ENCODE data around the gene TGIF1.
A peak's percentile ranks its signal among the peaks of the same experiment; 100 is the strongest.
"Not testable (repeated sequence)": the region's sequence is repeated elsewhere in the genome, so short reads cannot be mapped to it uniquely, and the experiment has no call there.

TGIF1 gene

DNA sequence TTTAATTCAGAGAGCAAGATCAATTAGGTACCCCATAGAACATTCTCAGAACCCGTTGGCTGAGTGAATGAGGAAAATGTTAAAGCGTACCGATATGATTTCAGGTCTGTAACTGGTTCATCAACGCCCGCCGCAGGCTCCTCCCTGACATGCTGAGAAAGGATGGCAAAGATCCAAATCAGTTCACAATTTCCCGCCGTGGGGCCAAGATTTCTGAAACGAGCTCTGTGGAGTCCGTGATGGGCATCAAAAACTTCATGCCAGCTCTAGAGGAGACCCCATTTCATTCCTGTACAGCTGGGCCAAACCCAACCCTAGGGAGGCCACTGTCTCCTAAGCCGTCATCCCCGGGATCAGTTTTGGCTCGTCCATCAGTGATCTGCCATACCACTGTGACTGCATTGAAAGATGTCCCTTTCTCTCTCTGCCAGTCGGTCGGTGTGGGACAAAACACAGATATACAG lies 7.3 kb downstream of the TGIF1 start:
- no peak for DNase-seq

GRCh38 chr18:3458378-3458777 lies 8.4 kb downstream of the TGIF1 start:
- peak; percentile 21 for DNase-seq

GRCh38 chr18:3458952-3459853 lies 9.2 kb downstream of the TGIF1 start:
- DNase-seq = no peak

GRCh38 chr18:3460823-3461398 lies 10.9 kb downstream of the TGIF1 start:
- DNase-seq = no peak

DNA sequence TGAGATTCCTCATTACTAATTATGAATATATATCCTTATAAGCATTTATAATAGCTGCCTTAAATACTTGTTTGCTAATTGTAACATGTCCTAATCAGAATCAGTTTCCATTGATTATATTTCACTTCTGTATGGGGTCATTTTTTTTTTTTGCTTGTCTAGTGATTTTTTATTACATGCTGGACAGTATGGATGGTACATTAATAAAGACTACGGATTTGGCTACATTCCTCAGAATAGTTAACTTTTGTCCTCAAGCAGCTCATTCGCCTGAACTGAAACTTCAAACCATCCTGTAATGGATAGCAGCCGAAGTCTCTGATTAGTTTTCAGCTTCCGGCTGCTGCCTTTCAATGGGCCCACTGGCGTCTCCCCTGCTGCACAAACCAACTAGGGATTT lies 11.7 kb downstream of the TGIF1 start:
- DNase-seq = no peak

DNA sequence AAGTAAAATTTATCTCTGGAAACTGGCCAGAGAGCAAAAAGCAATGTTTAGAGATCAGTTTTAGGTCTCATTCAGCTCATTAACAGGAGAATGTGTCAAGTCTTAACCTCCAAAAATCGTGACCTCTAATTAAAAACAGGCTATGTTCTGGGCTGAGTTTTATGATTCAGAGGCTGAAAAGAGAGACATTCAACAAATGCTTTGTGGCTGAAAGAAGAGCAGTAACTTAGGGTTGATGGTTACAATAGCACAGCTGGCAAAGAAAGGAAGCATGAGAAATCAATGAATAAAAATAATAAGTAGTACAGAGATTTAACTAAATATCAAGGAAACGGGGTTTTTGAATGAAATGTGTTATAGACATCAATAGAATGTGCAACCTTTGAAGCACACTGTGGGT lies 13.1 kb downstream of the TGIF1 start:
- DNase-seq = no peak

- DNase-seq = no peak
Observed at GRCh38 chr18:3466045-3466444, 16.1 kb downstream of the TGIF1 start.

- peak; percentile 48 for DNase-seq
Observed at GRCh38 chr18:3466872-3467271, 16.9 kb downstream of the TGIF1 start.

- no peak for DNase-seq
Observed at GRCh38 chr18:3468066-3468705, 18.2 kb downstream of the TGIF1 start.

GRCh38 chr18:3468833-3469232 lies 18.9 kb downstream of the TGIF1 start:
- DNase-seq = no peak

GRCh38 chr18:3471141-3471648 lies 21.2 kb downstream of the TGIF1 start:
- DNase-seq = no peak

GRCh38 chr18:3472121-3472520 lies 22.1 kb downstream of the TGIF1 start:
- DNase-seq = not testable (repeated sequence)

DNA sequence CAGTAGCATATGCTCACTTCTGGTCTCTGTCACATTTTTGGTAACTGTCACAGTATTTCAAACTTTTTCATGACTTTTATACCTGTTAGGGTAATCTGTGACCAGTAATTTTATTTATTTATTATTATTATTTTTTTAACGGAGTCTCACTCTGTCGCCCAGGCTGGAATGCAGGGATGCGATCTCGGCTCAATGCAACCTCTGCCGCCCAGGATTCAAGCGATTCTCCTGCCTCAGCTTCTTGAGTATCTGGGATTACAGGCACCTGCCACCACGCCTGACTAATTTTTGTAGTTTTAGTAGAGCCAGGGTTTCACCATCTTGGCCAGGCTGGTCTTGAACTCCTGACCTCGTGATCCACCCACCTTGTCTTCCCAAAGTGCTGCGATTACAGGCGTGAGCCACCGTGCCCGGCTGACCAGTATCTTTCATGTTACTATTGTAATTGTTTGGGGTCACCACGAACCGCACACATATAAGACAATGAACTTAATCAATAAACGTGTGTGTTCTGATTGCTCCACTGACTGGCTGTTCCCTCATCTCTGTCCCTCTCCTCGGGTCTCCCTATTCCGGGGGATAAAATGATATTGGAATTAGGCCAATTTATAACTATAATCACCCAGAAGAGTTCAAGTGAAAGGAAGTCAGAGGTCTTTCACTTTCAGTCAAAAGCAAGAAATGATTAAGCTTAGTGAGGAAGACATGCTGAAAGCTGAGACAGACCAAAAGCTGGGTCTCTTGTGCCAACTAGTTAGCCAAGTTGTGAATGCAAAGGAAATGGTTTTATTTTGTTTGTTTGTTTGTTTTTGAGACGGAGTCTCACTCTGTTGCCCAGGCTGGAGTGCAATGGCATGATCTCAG lies 22.9 kb downstream of the TGIF1 start:
- no peak for DNase-seq

DNA sequence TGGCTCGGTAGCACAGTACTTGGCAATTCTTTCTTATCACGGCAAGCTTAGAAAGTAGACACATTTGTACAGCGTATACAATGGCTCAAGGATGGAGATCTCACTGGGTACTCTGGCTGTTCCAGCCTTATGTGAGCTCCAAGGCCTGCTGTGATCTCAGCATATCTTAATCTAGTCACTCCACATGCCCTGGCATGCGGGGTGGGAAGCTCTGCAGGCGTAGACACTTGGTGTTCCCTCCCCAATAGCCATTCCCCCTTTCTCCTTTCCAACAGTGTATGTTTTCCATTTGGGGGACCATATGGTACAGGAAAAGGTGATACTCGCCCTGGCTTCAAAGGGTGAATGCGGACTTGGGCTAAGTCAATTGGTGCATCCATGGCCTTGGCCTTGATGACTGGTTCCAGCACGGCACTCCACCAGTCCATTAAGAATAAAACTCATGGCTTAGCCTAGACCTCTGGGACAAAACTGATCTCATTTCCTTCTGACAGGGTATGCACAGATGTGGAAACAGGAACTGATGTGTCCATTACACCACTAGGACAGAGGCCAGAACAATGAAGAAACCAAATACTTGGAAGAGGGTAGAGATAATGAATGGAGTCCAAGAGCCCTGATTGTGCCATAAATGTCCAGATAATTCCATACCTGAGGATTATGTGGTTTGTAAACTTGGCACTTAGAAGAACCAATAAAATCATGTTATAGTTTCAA lies 28.4 kb downstream of the TGIF1 start:
- no peak for DNase-seq

DNA sequence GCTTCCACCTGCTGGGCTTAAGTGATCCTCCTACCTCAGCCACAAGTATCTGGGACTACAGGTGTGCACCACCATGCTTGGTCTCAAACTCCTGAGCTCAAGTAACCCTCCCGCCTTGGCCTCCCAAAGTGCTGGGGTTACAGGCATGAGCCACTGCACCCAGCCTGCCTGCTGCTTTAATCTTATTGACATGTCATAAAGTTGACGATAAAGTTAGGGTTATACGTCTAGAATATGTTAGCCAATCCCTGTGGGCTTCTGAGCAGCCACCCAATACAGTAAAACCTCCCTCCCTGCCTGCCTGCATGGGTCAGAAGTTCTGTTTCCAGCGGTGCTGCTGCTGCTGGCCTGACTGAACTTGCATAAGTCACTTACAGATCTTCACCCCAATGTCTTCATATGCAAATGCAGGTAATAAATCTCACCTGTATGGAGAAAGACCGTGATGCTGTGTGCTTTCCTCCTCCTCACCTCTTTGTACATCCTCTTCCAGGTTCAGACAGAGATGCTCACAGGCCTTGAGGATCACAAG lies 30.1 kb downstream of the TGIF1 start:
- DNase-seq = no peak

DNA sequence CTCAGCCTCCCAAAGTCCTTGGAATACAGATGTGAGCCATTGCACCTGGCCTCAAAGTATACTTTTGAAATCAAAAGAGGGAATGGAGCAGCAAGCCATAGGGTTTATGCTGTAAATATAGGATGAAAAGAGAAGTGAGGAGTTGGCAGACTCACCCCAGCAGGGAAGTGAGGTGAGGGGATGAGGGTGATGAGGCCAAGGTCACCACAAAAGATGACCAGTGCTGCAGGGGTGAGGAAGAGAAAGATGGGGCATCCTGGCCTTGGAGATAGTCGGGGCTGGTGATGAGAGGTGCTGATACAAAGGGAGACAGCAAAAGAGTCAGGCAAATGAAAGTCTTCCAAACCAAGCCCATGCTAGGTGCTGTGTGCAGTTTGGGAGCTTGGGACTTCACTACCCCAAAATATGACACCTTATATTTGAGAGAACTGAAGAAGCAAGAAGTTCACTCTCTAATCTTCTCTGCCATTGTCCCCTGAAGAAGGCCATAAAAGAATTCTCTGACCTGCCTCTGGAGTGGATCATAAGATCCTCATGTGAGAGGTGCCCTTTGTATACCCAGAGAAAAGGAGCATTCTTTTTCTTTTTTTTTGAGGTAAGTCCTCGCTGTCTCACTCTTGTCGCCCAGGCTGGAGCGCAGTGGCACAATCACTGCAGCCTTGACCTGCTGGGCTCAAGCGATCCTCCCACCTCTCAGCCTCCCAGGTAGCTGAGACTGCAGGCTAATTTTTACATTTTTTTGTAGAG lies 31.0 kb downstream of the TGIF1 start:
- DNase-seq = no peak

DNA sequence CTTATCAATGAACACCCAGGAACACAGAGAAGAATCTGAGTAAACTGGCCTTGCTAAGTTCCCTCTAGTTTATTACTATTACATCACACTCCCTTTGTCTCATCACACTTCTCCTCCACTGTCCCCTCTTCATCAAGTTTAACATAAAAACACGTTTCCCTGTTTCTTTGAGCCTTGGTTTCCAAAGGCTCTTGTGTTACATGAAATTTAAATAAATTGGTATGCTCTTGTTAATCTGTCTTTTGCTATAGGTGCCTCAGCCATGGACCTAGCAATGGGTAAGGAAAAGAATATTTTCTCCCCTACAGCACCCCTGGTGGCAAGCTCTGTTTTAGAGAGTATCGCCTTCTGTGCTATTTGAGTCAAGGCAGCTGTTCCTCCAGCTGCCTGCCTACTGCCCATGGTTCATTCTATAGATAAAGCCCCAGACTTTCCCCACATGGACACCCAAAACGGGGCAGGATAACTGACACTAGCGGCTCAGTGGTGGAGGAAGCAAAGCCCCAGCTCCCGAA lies 31.8 kb downstream of the TGIF1 start:
- DNase-seq = peak; percentile 44

- DNase-seq = no peak
Observed at GRCh38 chr18:3482258-3482657, 32.3 kb downstream of the TGIF1 start.

GRCh38 chr18:3485153-3486149 lies 35.5 kb downstream of the TGIF1 start:
- DNase-seq = no peak

Measured in CD4-positive, alpha-beta T cell treated with Interleukin-6 for 4 hours (primary cell).